ENCODE measurements around the gene GALK1. TPM values are rescaled to one million over a fixed set of nuclear protein-coding genes. Genes with fewer than 3 reads are reported as not detected.
"Not testable (repeated sequence)": the region's sequence is repeated elsewhere in the genome, so short reads cannot be mapped to it uniquely, and the experiment has no call there.

The GALK1 gene
- total RNA-seq (10 to 100 TPM; 14.8 to 28.0 TPM), polyA plus RNA-seq (ENCODE audit: insufficient read length in 2 of 2) (10 to 100 TPM; 22.6 to 27.2 TPM)
- long read RNA-seq, donor 1, transcript GALK1-205 (8 exons, 1,866 nt), result major isoform, 11 of 12 reads
- long read RNA-seq, donor 1, partial matches to known transcripts, result 0 of 12 reads
- long read RNA-seq, donor 1, other reads (novel, unspliced or antisense), result 0 of 12 reads
- long read RNA-seq, donor 2, transcript GALK1-205 (8 exons, 1,866 nt), result major isoform, 6 of 14 reads
- long read RNA-seq, donor 2, partial matches to known transcripts, result 6 of 14 reads
- long read RNA-seq, donor 2, other reads (novel, unspliced or antisense), result 0 of 14 reads
- long read RNA-seq, donor 3, transcript GALK1-205 (8 exons, 1,866 nt), result major isoform, 8 of 8 reads
- long read RNA-seq, donor 3, partial matches to known transcripts, result 0 of 8 reads
- long read RNA-seq, donor 3, other reads (novel, unspliced or antisense), result 0 of 8 reads
- long read RNA-seq, donor 4, transcript GALK1-205 (8 exons, 1,866 nt), result major isoform, 11 of 13 reads
- long read RNA-seq, donor 4, partial matches to known transcripts, result 0 of 13 reads
- long read RNA-seq, donor 4, other reads (novel, unspliced or antisense), result 0 of 13 reads

GRCh38 chr17:75764711-75765421, at the start of gene GALK1:
Gene GALK1, minus strand, starts transcription at chr17:75765192. Its CDS starts 56 bp downstream, at chr17:75765136.
- Histone ChIP-seq H3K4me3 (ENCODE audit: low read depth, low read length) (peak within 1 kb of the TSS; percentile 63), H3K27ac (ENCODE audit: low read depth, low read length) (peak within 1 kb of the TSS; percentile 61), H3K4me1 (ENCODE audit: control insufficient read depth, insufficient read depth, low read length) (peaks cover 20% of the 10 kb centered on the region), H3K36me3 (ENCODE audit: control insufficient read depth, insufficient read depth, low read length) (peaks cover 20% of the 10 kb centered on the region), H3K9me3 (ENCODE audit: control insufficient read depth, insufficient read depth, low read length) (no peaks in the 10 kb centered on the region), H3K27me3 (ENCODE audit: control insufficient read depth, insufficient read depth, low read length) (no peaks in the 10 kb centered on the region)
- WGBS (ENCODE audit: insufficient coverage), result under 1% methylated on average over 68 of the region's 71 CpGs
- DNase-seq (ENCODE audit: low read depth in 4 of 6, low spot score in 6 of 6), result peak in 2 of 6 donors; percentile 82 to 83

GRCh38 chr17:75814021-75814395, 49.0 kb upstream of the GALK1 start:
- Histone ChIP-seq H3K27ac (ENCODE audit: low read depth, low read length) (no peak overlapping the region), H3K4me3 (ENCODE audit: low read depth, low read length) (no peak overlapping the region)
- no peak for DNase-seq (ENCODE audit: low read depth in 4 of 6, low spot score in 6 of 6)

GRCh38 chr17:75813081-75814020, 48.4 kb upstream of the GALK1 start:
- DNase-seq (ENCODE audit: low read depth in 4 of 6, low spot score in 6 of 6), result no peak
- Histone ChIP-seq H3K27ac (ENCODE audit: low read depth, low read length) (no peak overlapping the region), H3K36me3 (ENCODE audit: control insufficient read depth, insufficient read depth, low read length) (peaks cover 91% of the 10 kb centered on the region), H3K9me3 (ENCODE audit: control insufficient read depth, insufficient read depth, low read length) (no peaks in the 10 kb centered on the region), H3K4me3 (ENCODE audit: low read depth, low read length) (no peak overlapping the region), H3K27me3 (ENCODE audit: control insufficient read depth, insufficient read depth, low read length) (no peaks in the 10 kb centered on the region), H3K4me1 (ENCODE audit: control insufficient read depth, insufficient read depth, low read length) (no peaks in the 10 kb centered on the region)
- whole genome bisulfite sequencing (ENCODE audit: insufficient coverage), result 95% methylated on average over 13 of the region's 24 CpGs

More at GRCh38 chr17:75814021-75814395, 49.0 kb upstream of the GALK1 start:
- WGBS (ENCODE audit: insufficient coverage), result 97% methylated on average over 5 of the region's 6 CpGs
- Histone ChIP-seq H3K4me1 (ENCODE audit: control insufficient read depth, insufficient read depth, low read length) (no peaks in the 10 kb centered on the region), H3K36me3 (ENCODE audit: control insufficient read depth, insufficient read depth, low read length) (peaks cover 93% of the 10 kb centered on the region), H3K9me3 (ENCODE audit: control insufficient read depth, insufficient read depth, low read length) (no peaks in the 10 kb centered on the region), H3K27me3 (ENCODE audit: control insufficient read depth, insufficient read depth, low read length) (no peaks in the 10 kb centered on the region)

GRCh38 chr17:75812096-75813013, 47.4 kb upstream of the GALK1 start:
- H3K27ac ChIP-seq (ENCODE audit: low read depth, low read length), result no peak overlapping the region
- H3K4me3 ChIP-seq (ENCODE audit: low read depth, low read length), result no peak overlapping the region
- no peaks in the 10 kb centered on the region for H3K9me3 ChIP-seq (ENCODE audit: control insufficient read depth, insufficient read depth, low read length)

GRCh38 chr17:75811174-75811573, 46.2 kb upstream of the GALK1 start:
- Histone ChIP-seq H3K27me3 (ENCODE audit: control insufficient read depth, insufficient read depth, low read length) (no peaks in the 10 kb centered on the region), H3K4me3 (ENCODE audit: low read depth, low read length) (no peak overlapping the region), H3K27ac (ENCODE audit: low read depth, low read length) (no peak overlapping the region), H3K4me1 (ENCODE audit: control insufficient read depth, insufficient read depth, low read length) (no peaks in the 10 kb centered on the region), H3K36me3 (ENCODE audit: control insufficient read depth, insufficient read depth, low read length) (peaks cover 69% of the 10 kb centered on the region), H3K9me3 (ENCODE audit: control insufficient read depth, insufficient read depth, low read length) (no peaks in the 10 kb centered on the region)
- DNase-seq (ENCODE audit: low read depth in 4 of 6, low spot score in 6 of 6), result no peak
- 96% methylated on average over 7 of the region's 7 CpGs for WGBS (ENCODE audit: insufficient coverage)

More at GRCh38 chr17:75812096-75813013, 47.4 kb upstream of the GALK1 start:
- H3K27me3 ChIP-seq (ENCODE audit: control insufficient read depth, insufficient read depth, low read length), result no peaks in the 10 kb centered on the region
- no peaks in the 10 kb centered on the region for H3K4me1 ChIP-seq (ENCODE audit: control insufficient read depth, insufficient read depth, low read length)
- 91% methylated on average over 25 of the region's 27 CpGs for WGBS (ENCODE audit: insufficient coverage)
- no peak for DNase-seq (ENCODE audit: low read depth in 4 of 6, low spot score in 6 of 6)
- peaks cover 81% of the 10 kb centered on the region for H3K36me3 ChIP-seq (ENCODE audit: control insufficient read depth, insufficient read depth, low read length)

- H3K4me1 ChIP-seq (ENCODE audit: control insufficient read depth, insufficient read depth, low read length), result not testable (repeated sequence)
Measured at GRCh38 chr17:75810756-75811155, 45.8 kb upstream of the GALK1 start.

GRCh38 chr17:75810216-75810615, 45.2 kb upstream of the GALK1 start:
- Histone ChIP-seq H3K36me3 (ENCODE audit: control insufficient read depth, insufficient read depth, low read length) (peaks cover 63% of the 10 kb centered on the region), H3K27ac (ENCODE audit: low read depth, low read length) (no peak overlapping the region), H3K27me3 (ENCODE audit: control insufficient read depth, insufficient read depth, low read length) (no peaks in the 10 kb centered on the region), H3K4me3 (ENCODE audit: low read depth, low read length) (no peak overlapping the region), H3K9me3 (ENCODE audit: control insufficient read depth, insufficient read depth, low read length) (no peaks in the 10 kb centered on the region), H3K4me1 (ENCODE audit: control insufficient read depth, insufficient read depth, low read length) (no peaks in the 10 kb centered on the region)
- WGBS (ENCODE audit: insufficient coverage), result 100% methylated on average over 2 of the region's 5 CpGs
- no peak for DNase-seq (ENCODE audit: low read depth in 4 of 6, low spot score in 6 of 6)

More at GRCh38 chr17:75810756-75811155, 45.8 kb upstream of the GALK1 start:
- DNase-seq (ENCODE audit: low read depth in 4 of 6, low spot score in 6 of 6); H3K9me3 ChIP-seq (ENCODE audit: control insufficient read depth, insufficient read depth, low read length); H3K27ac ChIP-seq (ENCODE audit: low read depth, low read length); H3K27me3 ChIP-seq (ENCODE audit: control insufficient read depth, insufficient read depth, low read length); H3K4me3 ChIP-seq (ENCODE audit: low read depth, low read length): not testable (repeated sequence)
- peaks cover 66% of the 10 kb centered on the region for H3K36me3 ChIP-seq (ENCODE audit: control insufficient read depth, insufficient read depth, low read length)
- WGBS (ENCODE audit: insufficient coverage), result 95% methylated on average over 9 of the region's 11 CpGs

GRCh38 chr17:75809631-75810111, 44.7 kb upstream of the GALK1 start:
- peaks cover 58% of the 10 kb centered on the region for H3K36me3 ChIP-seq (ENCODE audit: control insufficient read depth, insufficient read depth, low read length)
- H3K27ac ChIP-seq (ENCODE audit: low read depth, low read length), result no peak overlapping the region
- 95% methylated on average over 24 of the region's 24 CpGs for WGBS (ENCODE audit: insufficient coverage)
- no peaks in the 10 kb centered on the region for H3K9me3 ChIP-seq (ENCODE audit: control insufficient read depth, insufficient read depth, low read length)
- no peaks in the 10 kb centered on the region for H3K27me3 ChIP-seq (ENCODE audit: control insufficient read depth, insufficient read depth, low read length)
- no peaks in the 10 kb centered on the region for H3K4me1 ChIP-seq (ENCODE audit: control insufficient read depth, insufficient read depth, low read length)
- no peak for DNase-seq (ENCODE audit: low read depth in 4 of 6, low spot score in 6 of 6)
- H3K4me3 ChIP-seq (ENCODE audit: low read depth, low read length), result no peak overlapping the region

All from spinal cord (tissue), 10 donors.